Neuronal stem cell (in vitro differentiated cells): ENCODE results near the gene RNF4.
"Not testable (repeated sequence)": the region's sequence is repeated elsewhere in the genome, so short reads cannot be mapped to it uniquely, and the experiment has no call there.

Source experiments
- DNase-seq: peaks from one replicate; pipeline ENCODE4 v3.0.0-alpha.2; 2013; ENCODE audit warnings: low spot score
- H2AFZ ChIP-seq: one replicate; pipeline ENCODE4 v1.6.1; 2013; ENCODE audit warnings: mild to moderate bottlenecking, low read length, inconsistent platforms
- H2AK5ac ChIP-seq: 2 replicates; pipeline ENCODE4 v1.6.1; 2013; ENCODE audit warnings: low read depth, mild to moderate bottlenecking, inconsistent platforms, low read length, moderate library complexity, mixed read lengths
- H2BK120ac ChIP-seq: 2 replicates; pipeline ENCODE4 v1.6.1; 2013; ENCODE audit warnings: low read depth, mild to moderate bottlenecking, inconsistent platforms, low read length, moderate library complexity, mixed read lengths
- H2BK12ac ChIP-seq: one replicate; pipeline ENCODE4 v1.6.1; 2013; ENCODE audit warnings: low read length, inconsistent platforms
- H2BK15ac ChIP-seq: 2 replicates; pipeline ENCODE4 v1.6.1; 2013; ENCODE audit warnings: mild to moderate bottlenecking, low read length, inconsistent platforms, mixed read lengths
- H2BK5ac ChIP-seq: one replicate; pipeline ENCODE4 v1.6.1; 2013; ENCODE audit warnings: inconsistent platforms, mild to moderate bottlenecking, low read length, moderate library complexity
- H3K14ac ChIP-seq: one replicate; pipeline ENCODE4 v1.6.1; 2013; ENCODE audit warnings: low read length, inconsistent platforms
- H3K18ac ChIP-seq: 2 replicates; pipeline ENCODE4 v1.6.1; 2013; ENCODE audit warnings: low read length, inconsistent platforms
- H3K23ac ChIP-seq: 2 replicates; pipeline ENCODE4 v1.6.1; 2013; ENCODE audit warnings: low read depth, mild to moderate bottlenecking, mixed read lengths, low read length, inconsistent platforms; ENCODE audit not compliant: poor library complexity
- H3K27ac ChIP-seq: replicated peaks from 3 replicates; pipeline ENCODE4 v1.5.1; 2013; ENCODE audit warnings: low read length, inconsistent platforms
- H3K27me3 ChIP-seq, 3 experiments: 2 replicates each; pipeline ENCODE4 v1.6.1; 2013; ENCODE audit warnings: low read length in 3 of 3, mild to moderate bottlenecking in 2 of 3, inconsistent platforms in 1 of 3, low read depth in 1 of 3, mixed read lengths in 1 of 3, moderate library complexity in 1 of 3; ENCODE audit not compliant: control insufficient read depth in 3 of 3, insufficient read depth in 3 of 3
- H3K36me3 ChIP-seq, 2 donors: replicated peaks in 1 of 2; 2 replicates each; pipeline ENCODE4 v1.6.1; 2013; ENCODE audit warnings: low read length in 2 of 2; ENCODE audit not compliant: control insufficient read depth in 2 of 2, insufficient read depth in 2 of 2
- H3K4ac ChIP-seq: 2 replicates; pipeline ENCODE4 v1.6.1; 2013; ENCODE audit warnings: inconsistent platforms, mild to moderate bottlenecking, low read length, moderate library complexity
- H3K4me1 ChIP-seq, 2 donors: 1 replicate in 1 of 2; 2 replicates in 1 of 2; pipeline ENCODE4 v1.6.1; 2013; ENCODE audit warnings: low read length in 2 of 2, low read depth in 1 of 2; ENCODE audit not compliant: control insufficient read depth in 2 of 2, insufficient read depth in 1 of 2
- H3K4me2 ChIP-seq: one replicate; pipeline ENCODE4 v1.6.1; 2013; ENCODE audit warnings: mild to moderate bottlenecking, low read length, inconsistent platforms; ENCODE audit not compliant: insufficient read depth, poor library complexity, severe bottlenecking
- H3K4me3 ChIP-seq, 2 donors: 2 replicates each; pipeline ENCODE4 v1.5.1; 2013; ENCODE audit warnings: low read length in 2 of 2, mild to moderate bottlenecking in 2 of 2, inconsistent platforms in 1 of 2, moderate library complexity in 1 of 2
- H3K79me1 ChIP-seq: one replicate; pipeline ENCODE4 v1.6.1; 2013; ENCODE audit warnings: low read depth, mild to moderate bottlenecking, inconsistent platforms, low read length, moderate library complexity
- H3K9ac ChIP-seq: one replicate; pipeline ENCODE4 v1.6.1; 2013; ENCODE audit warnings: mild to moderate bottlenecking, low read depth, low read length, inconsistent platforms; ENCODE audit not compliant: poor library complexity
- H3K9me3 ChIP-seq, 2 donors: replicated peaks in 1 of 2; 2 replicates each; pipeline versions ENCODE3 to v1.6.1; 2013; ENCODE audit warnings: low read length in 2 of 2, mild to moderate bottlenecking in 2 of 2, inconsistent platforms in 1 of 2, low read depth in 1 of 2, mixed read lengths in 1 of 2, moderate library complexity in 1 of 2; ENCODE audit not compliant: control insufficient read depth in 2 of 2, insufficient read depth in 1 of 2
- H4K8ac ChIP-seq: one replicate; pipeline ENCODE4 v1.6.1; 2013; ENCODE audit warnings: low read depth, mild to moderate bottlenecking, inconsistent platforms, low read length, moderate library complexity
- H4K91ac ChIP-seq: one replicate; pipeline ENCODE4 v1.6.1; 2013; ENCODE audit warnings: low read length, low read depth, mild to moderate bottlenecking, inconsistent platforms; ENCODE audit not compliant: poor library complexity
- whole genome bisulfite sequencing, 2 donors: extraction: QIAGEN DNeasy Blood & Tissue Kit; methylation state at CpG; one replicate each; pipeline ENCODE4 v1.1.7; 2013; ENCODE audit warnings: missing lambda C conversion rate in 2 of 2, mixed read lengths in 1 of 2; ENCODE audit not compliant: insufficient read length in 2 of 2, insufficient replicate concordance in 1 of 2; ENCODE audit errors: extremely low coverage in 2 of 2; 5-methylcytosine and 5-hydroxymethylcytosine counted together

The RNF4 gene

DNA sequence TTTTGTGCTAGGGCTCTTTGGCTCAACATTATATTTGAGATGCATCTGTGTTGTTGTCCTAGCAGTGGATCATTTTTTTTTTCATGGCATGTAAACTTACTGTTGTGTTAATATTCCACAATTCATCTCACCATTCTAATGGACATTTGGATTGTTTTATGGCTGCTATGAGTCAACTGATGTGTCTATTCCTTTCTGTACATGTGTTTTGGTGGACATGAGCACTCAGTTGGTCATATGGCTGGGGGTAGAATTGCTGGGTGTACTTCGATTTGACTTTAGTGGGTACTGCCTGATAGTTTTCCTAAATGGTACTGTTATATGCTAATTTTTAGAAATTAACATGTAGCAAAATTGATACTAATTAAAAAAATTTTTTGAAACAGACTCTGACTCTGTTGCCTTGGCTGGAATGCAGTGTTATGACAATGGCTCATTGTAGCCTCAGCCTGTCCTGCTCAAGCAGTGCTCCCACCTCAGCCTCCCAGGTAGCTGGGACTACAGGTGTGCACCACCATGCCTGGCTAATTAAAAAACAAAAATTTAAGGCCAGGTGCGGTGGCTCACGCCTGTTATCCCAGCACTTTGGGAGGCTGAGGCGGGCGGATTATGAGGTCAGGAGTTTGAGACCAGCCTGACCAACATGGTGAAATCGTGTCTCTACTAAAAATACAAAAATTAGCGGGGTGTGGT lies 76.6 kb downstream of the RNF4 start:
- Histone ChIP-seq H4K8ac (no peak overlapping the region), H3K36me3 (peaks cover 0 to 26% of the 10 kb centered on the region in 2 donors), H2BK15ac (no peak overlapping the region), H2BK12ac (no peak overlapping the region), H3K18ac (no peak overlapping the region), H3K27me3 (no peaks in the 10 kb centered on the region), H3K4me3 (no peak overlapping the region), H3K4me2 (no peak overlapping the region), H2AFZ (no peak overlapping the region), H3K79me1 (peaks cover 2% of the 10 kb centered on the region), H3K9me3 (no peaks in the 10 kb centered on the region), H2BK120ac (no peak overlapping the region), H4K91ac (no peak overlapping the region), H3K14ac (no peak overlapping the region), H3K27ac (no peak overlapping the region), H3K9ac (no peak overlapping the region), H2BK5ac (no peak overlapping the region), H3K23ac (no peak overlapping the region), H3K4me1 (no peaks in the 10 kb centered on the region), H2AK5ac (no peak overlapping the region), H3K4ac (no peak overlapping the region)
- DNase-seq, result no peak
- WGBS, 2 donors, result no CpG with 5 or more reads among the region's 7 CpGs

DNA sequence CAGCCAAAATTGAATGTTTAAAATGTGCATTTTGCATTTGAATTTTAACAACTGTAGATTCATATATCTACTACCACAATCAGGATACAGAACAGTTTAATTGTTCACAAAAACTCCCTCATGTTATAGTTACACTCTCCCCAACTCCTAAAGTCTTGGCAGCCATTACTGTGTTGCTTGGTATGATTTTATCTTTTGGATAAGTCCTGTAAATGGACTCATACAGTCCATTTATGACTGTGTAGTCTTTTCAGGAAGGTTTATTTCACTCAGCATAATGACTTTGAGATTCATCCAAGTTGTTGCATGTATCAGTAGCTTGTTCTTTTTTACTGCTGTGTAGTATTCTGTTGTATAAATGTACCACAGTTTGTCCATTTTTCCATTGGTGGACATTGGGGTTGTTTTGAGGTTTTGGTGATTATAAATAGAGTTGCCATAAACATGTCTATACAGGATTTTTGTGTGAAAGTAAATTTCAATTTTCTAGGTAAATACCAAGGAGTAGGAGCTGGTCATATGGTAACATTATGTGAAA lies 77.4 kb downstream of the RNF4 start:
- no peak overlapping the region for H3K4me2 ChIP-seq
- H2BK15ac ChIP-seq, result no peak overlapping the region
- H3K4me1 ChIP-seq, result no peaks in the 10 kb centered on the region
- peaks cover 0 to 22% of the 10 kb centered on the region in 2 donors for H3K36me3 ChIP-seq
- H3K23ac ChIP-seq, result no peak overlapping the region
- H3K9me3 ChIP-seq, result no peaks in the 10 kb centered on the region
- no peak overlapping the region for H3K9ac ChIP-seq
- DNase-seq, result no peak
- no peak overlapping the region for H3K4ac ChIP-seq
- no peak overlapping the region for H4K91ac ChIP-seq
- H3K4me3 ChIP-seq, result no peak overlapping the region
- no peak overlapping the region for H3K27ac ChIP-seq
- no peak overlapping the region for H2BK5ac ChIP-seq
- H3K27me3 ChIP-seq, result no peaks in the 10 kb centered on the region
- no peak overlapping the region for H2BK12ac ChIP-seq
- H2BK120ac ChIP-seq, result no peak overlapping the region
- H3K79me1 ChIP-seq, result peaks cover 2% of the 10 kb centered on the region
- no peak overlapping the region for H3K14ac ChIP-seq
- H2AFZ ChIP-seq, result no peak overlapping the region
- H2AK5ac ChIP-seq, result no peak overlapping the region
- no peak overlapping the region for H3K18ac ChIP-seq
- H4K8ac ChIP-seq, result no peak overlapping the region

DNA sequence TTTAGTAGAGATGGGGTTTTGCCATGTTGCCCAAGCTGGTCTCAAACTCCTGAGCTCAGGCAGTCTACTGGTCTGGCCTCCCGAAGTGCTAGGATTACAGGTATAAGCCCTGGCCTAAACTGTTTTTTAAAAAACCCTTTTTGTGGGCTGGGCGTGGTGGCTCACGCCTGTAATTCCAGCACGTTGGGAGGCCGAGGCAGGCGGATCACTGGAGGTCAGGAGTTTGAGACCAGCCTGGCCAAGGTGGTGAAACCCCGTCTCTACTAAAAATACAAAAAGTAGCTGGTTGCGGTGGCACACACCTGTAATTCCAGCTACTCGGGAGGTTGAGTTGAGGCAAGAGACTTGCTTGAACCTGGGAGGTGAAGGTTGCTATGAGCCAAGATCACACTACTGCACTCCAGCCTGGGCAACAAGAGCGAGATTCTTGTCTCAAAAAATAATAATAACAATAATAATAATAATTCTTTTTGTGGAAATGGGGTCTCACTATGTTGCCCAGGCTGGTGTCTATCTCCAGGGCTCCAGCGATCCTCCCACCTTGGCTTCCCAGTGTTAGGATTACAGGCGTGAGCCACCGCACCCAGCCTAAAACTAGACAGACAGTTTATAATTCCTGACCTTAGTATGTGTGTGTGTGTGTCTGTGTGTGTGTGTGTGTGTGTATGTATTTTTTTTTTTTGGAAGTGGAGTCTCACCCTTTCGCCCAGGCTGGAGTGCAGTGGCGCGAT lies 78.2 kb downstream of the RNF4 start:
- H2AK5ac ChIP-seq, H3K4me3 ChIP-seq, H2BK120ac ChIP-seq, H3K4me1 ChIP-seq, H4K91ac ChIP-seq, H3K9ac ChIP-seq, H3K79me1 ChIP-seq, H2BK5ac ChIP-seq, H3K4me2 ChIP-seq, H3K18ac ChIP-seq, H3K9me3 ChIP-seq, H3K27ac ChIP-seq, H2BK15ac ChIP-seq, H2BK12ac ChIP-seq, H3K14ac ChIP-seq, H4K8ac ChIP-seq, DNase-seq, H3K23ac ChIP-seq, H3K4ac ChIP-seq, H2AFZ ChIP-seq, H3K27me3 ChIP-seq: not testable (repeated sequence)
- H3K36me3 ChIP-seq, result peaks cover 0 to 22% of the 10 kb centered on the region in 2 donors
- WGBS, 2 donors, result no CpG with 5 or more reads among the region's 16 CpGs

DNA sequence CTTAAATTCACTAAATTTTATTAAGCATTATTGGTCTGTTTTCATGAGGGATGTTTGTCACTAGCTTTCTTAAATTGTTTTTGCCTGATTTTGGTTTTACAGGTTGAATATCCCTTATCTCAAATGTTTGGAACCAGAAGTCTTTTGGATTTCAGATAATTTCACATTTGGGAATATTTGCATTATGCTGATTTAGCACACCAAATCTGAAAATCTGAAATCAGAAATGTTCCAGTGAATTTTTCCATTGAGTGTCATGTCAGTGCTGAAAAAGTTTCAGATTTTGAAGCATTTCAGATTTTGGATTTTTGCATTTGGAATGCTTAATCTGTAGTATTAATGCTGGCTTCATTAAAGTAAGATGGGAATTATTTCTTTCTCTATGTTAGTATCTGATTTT lies 82.2 kb downstream of the RNF4 start:
- H3K4ac ChIP-seq, result no peak overlapping the region
- H4K8ac ChIP-seq, result no peak overlapping the region
- H3K14ac ChIP-seq, result no peak overlapping the region
- no peak for DNase-seq
- no peak overlapping the region for H2BK5ac ChIP-seq
- no peak overlapping the region for H3K27ac ChIP-seq
- H2BK12ac ChIP-seq, result no peak overlapping the region
- H3K4me2 ChIP-seq, result no peak overlapping the region
- no peak overlapping the region for H3K18ac ChIP-seq
- H3K4me3 ChIP-seq, result no peak overlapping the region
- H3K4me1 ChIP-seq, result no peaks in the 10 kb centered on the region
- H3K23ac ChIP-seq, result no peak overlapping the region
- no peak overlapping the region for H2AK5ac ChIP-seq
- no peak overlapping the region for H4K91ac ChIP-seq
- no peak overlapping the region for H2AFZ ChIP-seq
- H2BK15ac ChIP-seq, result no peak overlapping the region
- no peaks in the 10 kb centered on the region for H3K27me3 ChIP-seq
- no peak overlapping the region for H3K9ac ChIP-seq
- H3K36me3 ChIP-seq, result peaks cover 0 to 11% of the 10 kb centered on the region in 2 donors
- H3K79me1 ChIP-seq, result peaks cover 6% of the 10 kb centered on the region
- H2BK120ac ChIP-seq, result no peak overlapping the region
- peaks cover 0 to 2% of the 10 kb centered on the region in 2 donors for H3K9me3 ChIP-seq
